H1 (cell line): Measurements from ENCODE around the gene ABCD1. TPM values are rescaled to one million over a fixed set of nuclear protein-coding genes. Genes with fewer than 3 reads are reported as not detected.
"Not testable (repeated sequence)": the region's sequence is repeated elsewhere in the genome, so short reads cannot be mapped to it uniquely, and the experiment has no call there.

Source experiments
- CTCF ChIA-PET: fragments of 300-600 bp; sonication (Branson Sonifier 250); formaldehyde crosslinking; loops from one replicate; lab custom pipeline; 2021; ENCODE audit not compliant: partially characterized antibody; lab: Charles Lee
- POLR2A ChIA-PET: fragments of 300-600 bp; sonication (Branson Sonifier 250); formaldehyde crosslinking; loops from one replicate; lab custom pipeline; 2021; ENCODE audit warnings: inconsistent platforms; ENCODE audit not compliant: partially characterized antibody; lab: Charles Lee
- DNase-seq, 2 experiments: peaks; one replicate each; pipeline versions ENCODE4 v3.0.0 to v3.0.0-alpha.2; 2010 to 2022; ENCODE audit warnings: low spot score in 2 of 2, low read depth in 1 of 2, mixed read lengths in 1 of 2
- FAIRE-seq: peaks from 2 replicates; lab custom pipeline; 2011; peaks lifted over from hg19 to GRCh38; lab: Jason Lieb, UNC
- H2AFZ ChIP-seq: 2 replicates; pipeline ENCODE4 v1.8.1; 2012; ENCODE audit warnings: low read length, inconsistent platforms
- H2AK5ac ChIP-seq: 2 replicates; pipeline ENCODE4 v1.6.1; 2013; ENCODE audit warnings: low read depth, low read length
- H2BK120ac ChIP-seq: replicated peaks from 2 replicates; pipeline ENCODE3; 2013; ENCODE audit warnings: low read depth, low read length, inconsistent platforms
- H2BK12ac ChIP-seq: 2 replicates; pipeline ENCODE4 v1.6.1; 2013; ENCODE audit warnings: low read depth, low read length
- H2BK15ac ChIP-seq: 2 replicates; pipeline ENCODE4 v1.6.1; 2013; ENCODE audit warnings: low read length
- H2BK20ac ChIP-seq: 2 replicates; pipeline ENCODE4 v1.6.1; 2013; ENCODE audit warnings: low read length
- H2BK5ac ChIP-seq: 2 replicates; pipeline ENCODE4 v1.6.1; 2013; ENCODE audit warnings: low read depth, low read length
- H3K14ac ChIP-seq: 2 replicates; pipeline ENCODE4 v1.6.1; 2013; ENCODE audit warnings: inconsistent platforms; ENCODE audit not compliant: insufficient read length
- H3K18ac ChIP-seq: 2 replicates; pipeline ENCODE4 v1.6.1; 2013; ENCODE audit warnings: low read length; ENCODE audit errors: extremely low read depth
- H3K23ac ChIP-seq: 2 replicates; pipeline ENCODE4 v1.6.1; 2013; ENCODE audit warnings: inconsistent platforms; ENCODE audit not compliant: insufficient read length
- H3K23me2 ChIP-seq: 2 replicates; pipeline ENCODE4 v1.6.1; 2013; ENCODE audit warnings: low read depth, low read length
- H3K27ac ChIP-seq: 2 replicates; pipeline ENCODE4 v1.6.1; 2011; ENCODE audit warnings: low read depth, low read length, inconsistent platforms
- H3K27me3 ChIP-seq, 4 experiments: replicated peaks in 1 of 4; 1 replicate in 1 of 4; 2 replicates in 3 of 4; pipeline versions ENCODE4 v1.6.1 to v1.8.1; 2011 to 2013; ENCODE audit warnings: low read length in 3 of 4, mild to moderate bottlenecking in 3 of 4, inconsistent platforms in 2 of 4, mixed read lengths in 2 of 4, moderate library complexity in 1 of 4; ENCODE audit not compliant: control insufficient read depth in 3 of 4, insufficient read depth in 3 of 4; ENCODE audit errors: extremely low read depth in 1 of 4
- H3K36me3 ChIP-seq, 4 experiments: 2 replicates each; pipeline versions ENCODE4 v1.6.1 to v1.8.1; 2011 to 2013; ENCODE audit warnings: mild to moderate bottlenecking in 4 of 4, low read length in 3 of 4, moderate library complexity in 2 of 4, control low read depth in 1 of 4, inconsistent platforms in 1 of 4; ENCODE audit not compliant: insufficient read depth in 4 of 4, control insufficient read depth in 2 of 4
- H3K4ac ChIP-seq: replicated peaks from 2 replicates; pipeline ENCODE3; 2013; ENCODE audit warnings: low read length, low read depth, mixed read lengths, inconsistent platforms; ENCODE audit not compliant: insufficient read length
- H3K4me1 ChIP-seq, 4 experiments: replicated peaks in 1 of 4; 1 replicate in 1 of 4; 2 replicates in 3 of 4; pipeline versions ENCODE4 v1.6.1 to v1.8.1; 2011 to 2013; ENCODE audit warnings: low read length in 3 of 4, inconsistent platforms in 2 of 4, mixed read lengths in 1 of 4; ENCODE audit not compliant: insufficient read depth in 4 of 4, control insufficient read depth in 3 of 4
- H3K4me2 ChIP-seq, 2 experiments: 2 replicates each; pipeline versions ENCODE4 v1.6.1 to v1.8.1; 2011 to 2013; ENCODE audit warnings: low read depth in 2 of 2, low read length in 2 of 2, control low read depth in 1 of 2, inconsistent platforms in 1 of 2, mild to moderate bottlenecking in 1 of 2; ENCODE audit not compliant: insufficient read depth in 1 of 2
- H3K4me3 ChIP-seq, 4 experiments: fragments of 200-600, 300-600 bp in 1 of 4; sonication (generic), shearing (Covaris generic), sonication (Bioruptor Twin) in 1 of 4; 2 replicates each; pipeline versions ENCODE4 v1.5.1 to v1.8.1; 2011 to 2016; ENCODE audit warnings: low read length in 4 of 4, low read depth in 3 of 4, control low read depth in 2 of 4, inconsistent platforms in 2 of 4, mild to moderate bottlenecking in 2 of 4, mixed read lengths in 1 of 4, moderate library complexity in 1 of 4; ENCODE audit not compliant: insufficient read depth in 2 of 4; ENCODE audit errors: extremely low read depth in 1 of 4
- H3K56ac ChIP-seq: replicated peaks from 2 replicates; pipeline ENCODE3; 2013; ENCODE audit warnings: low read depth, mild to moderate bottlenecking, mixed read lengths, low read length, inconsistent platforms; ENCODE audit not compliant: insufficient read length
- H3K79me1 ChIP-seq: 2 replicates; pipeline ENCODE4 v1.6.1; 2013; ENCODE audit warnings: low read depth, low read length, control low read depth
- H3K79me2 ChIP-seq, 2 experiments: 2 replicates each; pipeline versions ENCODE4 v1.6.1 to v1.8.1; 2012 to 2013; ENCODE audit warnings: low read length in 2 of 2, mild to moderate bottlenecking in 2 of 2, inconsistent platforms in 1 of 2; ENCODE audit not compliant: insufficient read depth in 2 of 2, control insufficient read depth in 1 of 2
- H3K9ac ChIP-seq, 4 experiments: replicated peaks in 1 of 4; 1 replicate in 1 of 4; 2 replicates in 3 of 4; pipeline versions ENCODE4 v1.6.1 to v1.8.1; 2011 to 2013; ENCODE audit warnings: low read depth in 3 of 4, low read length in 3 of 4, control low read depth in 2 of 4, mild to moderate bottlenecking in 2 of 4, moderate library complexity in 2 of 4, inconsistent platforms in 1 of 4; ENCODE audit errors: extremely low read depth in 1 of 4
- H3K9me3 ChIP-seq, 2 experiments: 2 replicates each; pipeline versions ENCODE4 v1.6.1 to v1.8.1; 2012 to 2013; ENCODE audit warnings: mild to moderate bottlenecking in 2 of 2, moderate library complexity in 2 of 2, control low read depth in 1 of 2, inconsistent platforms in 1 of 2, low read depth in 1 of 2, low read length in 1 of 2, mixed read lengths in 1 of 2; ENCODE audit not compliant: insufficient read depth in 2 of 2
- H4K20me1 ChIP-seq, 2 experiments: replicated peaks in 1 of 2; 2 replicates each; pipeline versions ENCODE3 to v1.8.1; 2011 to 2013; ENCODE audit warnings: inconsistent platforms in 2 of 2, low read length in 2 of 2, mild to moderate bottlenecking in 1 of 2; ENCODE audit not compliant: insufficient read depth in 2 of 2, control insufficient read depth in 1 of 2
- H4K5ac ChIP-seq: 2 replicates; pipeline ENCODE4 v1.6.1; 2013; ENCODE audit warnings: low read length, low read depth, mixed read lengths, inconsistent platforms; ENCODE audit not compliant: insufficient read length
- H4K8ac ChIP-seq: 2 replicates; pipeline ENCODE4 v1.8.0; 2013; ENCODE audit warnings: mild to moderate bottlenecking, moderate library complexity, low read length, inconsistent platforms; ENCODE audit not compliant: insufficient read depth; ENCODE audit errors: extremely low read depth
- H4K91ac ChIP-seq: replicated peaks from 2 replicates; pipeline ENCODE3; 2013; ENCODE audit warnings: low read length, mixed read lengths, inconsistent platforms; ENCODE audit not compliant: insufficient read length
- KDM4A ChIP-seq: IDR thresholded peaks from one replicate; pipeline ENCODE4 v1.7.1; 2012; ENCODE audit warnings: low read depth, mild to moderate bottlenecking, moderate library complexity, low read length, inconsistent platforms; ENCODE audit not compliant: severe bottlenecking
- SP2 ChIP-seq: IDR thresholded peaks from 2 replicates; pipeline ENCODE4 v1.6.1; 2012; ENCODE audit warnings: mild to moderate bottlenecking, low read length, inconsistent platforms
- WGBS, 2 experiments: shearing (Covaris generic) in 1 of 2; methylation state at CpG; one replicate each; pipeline versions ENCODE4 v1.1.6 to v1.1.7; 2013 to 2015; ENCODE audit warnings: low lambda C conversion rate in 2 of 2, mixed read lengths in 2 of 2, inconsistent platforms in 1 of 2, low coverage in 1 of 2, missing lambda C conversion rate in 1 of 2; ENCODE audit not compliant: insufficient replicate concordance in 2 of 2, insufficient coverage in 1 of 2, insufficient read length in 1 of 2; ENCODE audit errors: extremely low coverage in 1 of 2, missing lambda C conversion rate in 1 of 2; 5-methylcytosine and 5-hydroxymethylcytosine counted together
- polyA plus RNA-seq, 7 experiments: library from polyadenylated mRNA; depleted of rRNA in 3 of 7; stranded (reverse) in 5 of 7; unstranded in 2 of 7; fragments of >200 nt in 5 of 7; fragments of 200-250 nt in 2 of 7; gene quantifications; 1 replicate in 5 of 7; 2 replicates in 1 of 7; 4 replicates in 1 of 7; pipeline versions ENCODE4 v1.2.1 to v1.2.3, GENCODE V29; 2011 to 2013; ENCODE audit warnings: missing spikeins in 2 of 7, mixed read lengths in 2 of 7
- total RNA-seq: library from RNA; stranded (reverse); fragmentation: NEBNext Ultra II Directional; extraction: Animal tissue kit (Norgen Biotek cat#: 25700); gene quantifications from 2 replicates; pipeline ENCODE4 v1.2.1, GENCODE V29; 2021

Gene ABCD1
- total and polyA plus RNA-seq, 2 of the 8 experiments (the other 6 are each of a cell fraction or from before 2014, with no cell fraction given), result 3.1 to 6.6 TPM

GRCh38 chrX:153704021-153704526 is 20.6 kb upstream of the ABCD1 start (continued):
- TF ChIP-seq KDM4A (no peak), SP2 (no peak)

GRCh38 chrX:153704631-153705402 is 19.8 kb upstream of the ABCD1 start:
- H2AFZ ChIP-seq, H3K79me2 ChIP-seq, H4K5ac ChIP-seq, H4K91ac ChIP-seq, H3K4me2 ChIP-seq, H2AK5ac ChIP-seq, H3K27ac ChIP-seq, H3K23ac ChIP-seq, H3K9ac ChIP-seq, FAIRE-seq, H4K20me1 ChIP-seq, H3K9me3 ChIP-seq, DNase-seq, H3K4me1 ChIP-seq, H2BK15ac ChIP-seq, H3K56ac ChIP-seq, H4K8ac ChIP-seq, H3K14ac ChIP-seq, H3K4ac ChIP-seq, H2BK12ac ChIP-seq, H3K23me2 ChIP-seq, H3K18ac ChIP-seq, H2BK5ac ChIP-seq, H3K27me3 ChIP-seq, H2BK20ac ChIP-seq, H2BK120ac ChIP-seq, H3K79me1 ChIP-seq, H3K4me3 ChIP-seq: not testable (repeated sequence)
- ChIA-PET POLR2A (interaction anchor here (1.2 to 1.6 kb wide), 2 partner anchors 10 to 12 kb away, joined by 5 read pairs; no protein-coding TSS in a partner anchor), CTCF (interaction anchor here (0.9 to 3.9 kb wide), 5 partner anchors 16 to 207 kb away, joined by 3 to 10 read pairs (median 3); no protein-coding TSS in a partner anchor)
- 92% methylated on average over 5 of the region's 12 CpGs; no CpG with 5 or more reads in 1 of the 2 experiments for WGBS, 2 experiments
- H3K36me3 ChIP-seq, result peaks cover 0 to 23% (median 6%) of the 10 kb centered on the region in 4 experiments; a peak in 6 of 8 replicates
